Measurements from ENCODE around the gene CAPS. TPM values are rescaled to one million over a fixed set of nuclear protein-coding genes. Genes with fewer than 3 reads are reported as not detected.

The CAPS gene
- total RNA-seq, 1 experiment from 2014 or later, result 0.92 TPM

GRCh38 chr19:5929179-5929578 is 15.1 kb downstream of the CAPS start:
- Histone ChIP-seq H3K4me1 (ENCODE audit: insufficient read depth, low read length, poor library complexity, severe bottlenecking) (no peaks in the 10 kb centered on the region), H3K27ac (ENCODE audit: low read depth, low read length, poor library complexity, severe bottlenecking) (no peak overlapping the region), H3K4me3 (ENCODE audit: low read depth, low read length, poor library complexity, severe bottlenecking) (no peak overlapping the region), H3K9me3 (ENCODE audit: low read depth, low read length, poor library complexity, severe bottlenecking) (no peaks in the 10 kb centered on the region), H3K27me3 (replicated peaks; ENCODE audit: insufficient read depth, low read depth, low read length, poor library complexity) (no peaks in the 10 kb centered on the region), H3K36me3 (ENCODE audit: insufficient read depth, low read length, poor library complexity, severe bottlenecking) (peaks cover 79% of the 10 kb centered on the region)
- POLR2A ChIA-PET (ENCODE audit: low non-redundant PET), result no interaction called here
- intact Hi-C loops (cut with micrococcal nuclease; ENCODE audit: unreplicated experiment), result no loop called here
- no peak for DNase-seq (ENCODE audit: low spot score)
- BruUV-seq (replicated peaks), result no TSS peak
- TF ChIP-seq EZH2 (IDR thresholded peaks at IDR 0.05; ENCODE audit: borderline replicate concordance, low read depth, low read length, poor library complexity, severe bottlenecking), result no peak
- TF ChIP-seq CTCF (conservative IDR thresholded peaks at IDR 0.05; ENCODE audit: low read depth, low read length), result no peak
- CTCF ChIA-PET, result no interaction called here

GRCh38 chr19:5929625-5930024 is 15.6 kb downstream of the CAPS start:
- DNase-seq (ENCODE audit: low spot score), result no peak
- no TSS peak for BruUV-seq (replicated peaks)
- Histone ChIP-seq H3K4me3 (ENCODE audit: low read depth, low read length, poor library complexity, severe bottlenecking) (no peak overlapping the region), H3K36me3 (ENCODE audit: insufficient read depth, low read length, poor library complexity, severe bottlenecking) (peaks cover 75% of the 10 kb centered on the region), H3K4me1 (ENCODE audit: insufficient read depth, low read length, poor library complexity, severe bottlenecking) (no peaks in the 10 kb centered on the region), H3K9me3 (ENCODE audit: low read depth, low read length, poor library complexity, severe bottlenecking) (no peaks in the 10 kb centered on the region), H3K27ac (ENCODE audit: low read depth, low read length, poor library complexity, severe bottlenecking) (no peak overlapping the region), H3K27me3 (replicated peaks; ENCODE audit: insufficient read depth, low read depth, low read length, poor library complexity) (no peaks in the 10 kb centered on the region)
- no peak for TF ChIP-seq EZH2 (IDR thresholded peaks at IDR 0.05; ENCODE audit: borderline replicate concordance, low read depth, low read length, poor library complexity, severe bottlenecking)
- TF ChIP-seq CTCF (conservative IDR thresholded peaks at IDR 0.05; ENCODE audit: low read depth, low read length), result no peak
- ChIA-PET CTCF (no interaction called here), POLR2A (ENCODE audit: low non-redundant PET) (no interaction called here)
- intact Hi-C loops (cut with micrococcal nuclease; ENCODE audit: unreplicated experiment), result no loop called here

- no peaks in the 10 kb centered on the region for H3K4me1 ChIP-seq (ENCODE audit: insufficient read depth, low read length, poor library complexity, severe bottlenecking)
- ChIA-PET CTCF (no interaction called here), POLR2A (ENCODE audit: low non-redundant PET) (no interaction called here)
- H3K27me3 ChIP-seq (replicated peaks; ENCODE audit: insufficient read depth, low read depth, low read length, poor library complexity), result no peaks in the 10 kb centered on the region
- intact Hi-C loops (cut with micrococcal nuclease; ENCODE audit: unreplicated experiment), result no loop called here
- no TSS peak for BruUV-seq (replicated peaks)
- no peak for DNase-seq (ENCODE audit: low spot score)
- H3K4me3 ChIP-seq (ENCODE audit: low read depth, low read length, poor library complexity, severe bottlenecking), result no peak overlapping the region
- H3K27ac ChIP-seq (ENCODE audit: low read depth, low read length, poor library complexity, severe bottlenecking), result no peak overlapping the region
- H3K9me3 ChIP-seq (ENCODE audit: low read depth, low read length, poor library complexity, severe bottlenecking), result no peaks in the 10 kb centered on the region
- TF ChIP-seq CTCF (conservative IDR thresholded peaks at IDR 0.05; ENCODE audit: low read depth, low read length) (no peak), EZH2 (IDR thresholded peaks at IDR 0.05; ENCODE audit: borderline replicate concordance, low read depth, low read length, poor library complexity, severe bottlenecking) (no peak)
- H3K36me3 ChIP-seq (ENCODE audit: insufficient read depth, low read length, poor library complexity, severe bottlenecking), result peaks cover 69% of the 10 kb centered on the region
Observed at GRCh38 chr19:5931251-5931650, 17.2 kb downstream of the CAPS start.
